GM12878 (cell line): ENCODE data around the gene MAP4.

Experiments used
- IKZF1 ChIP-seq: fragments of 450-650 bp; conservative IDR thresholded peaks from 2 replicates; pipeline ENCODE4 v1.6.1; 2017; ENCODE audit warnings: antibody characterized with exemption, mild to moderate bottlenecking
- NFYB ChIP-seq: IDR thresholded peaks from 2 replicates; pipeline ENCODE4 v1.6.1; 2011; ENCODE audit warnings: low read depth, mild to moderate bottlenecking, low read length, improper control_type of control experiment, moderate library complexity; ENCODE audit not compliant: insufficient read depth

DNA sequence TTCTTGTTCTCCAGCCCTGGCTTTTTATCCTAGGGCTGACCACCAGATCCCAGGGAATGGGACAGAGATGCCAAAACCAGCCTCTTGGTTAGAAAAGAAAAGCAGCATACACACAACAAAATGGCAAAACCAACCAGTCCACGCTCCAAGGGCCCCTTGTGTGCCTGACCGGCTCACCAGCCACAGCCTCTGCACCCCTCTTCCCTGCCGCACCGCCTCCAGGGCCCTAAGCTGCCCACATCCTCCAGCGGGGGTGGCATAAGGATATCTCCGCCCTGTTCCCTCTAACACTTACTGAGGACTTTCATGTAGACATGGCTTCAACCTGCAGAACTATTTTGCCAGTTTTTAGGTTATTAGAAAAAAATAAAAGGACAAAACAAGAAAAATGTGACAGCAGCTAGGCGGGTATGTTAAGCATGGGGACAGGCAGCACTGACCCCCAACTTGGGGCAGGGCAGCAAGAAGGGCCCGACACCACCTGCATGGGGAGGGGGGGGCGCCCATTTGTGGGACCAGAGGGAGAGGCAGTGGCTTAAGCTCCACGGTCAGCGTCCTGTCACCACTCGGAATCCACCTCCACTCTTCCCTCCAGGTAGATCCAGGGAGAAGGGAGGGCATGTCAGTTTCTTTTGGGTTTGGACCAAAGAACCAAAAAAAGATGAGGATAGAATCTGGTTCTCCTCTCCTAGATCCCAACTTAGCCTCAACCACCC lies 164.2 kb downstream of the MAP4 start:
- TF ChIP-seq IKZF1 (no peak), NFYB (no peak)
